ENCODE results near the gene SLC35G1. TPM values are rescaled to one million over a fixed set of nuclear protein-coding genes. Genes with fewer than 3 reads are reported as not detected.
A peak's percentile ranks its signal among the peaks of the same experiment; 100 is the strongest.

Gene SLC35G1
- 13.9 and 21.0 TPM in 2 replicates for total RNA-seq (ENCODE audit: low replicate concordance)
- long read RNA-seq, transcript SLC35G1-202 (3 exons, 2,402 nt): major isoform, 8 of 39 reads
- long read RNA-seq, partial matches to known transcripts: 13 of 39 reads
- long read RNA-seq, other reads (novel, unspliced or antisense): 18 of 39 reads

- peak within 1 kb of the TSS; percentile 77 for H3K27ac Mint-ChIP-seq
- TF ChIP-seq CTCF (conservative IDR thresholded peaks at IDR 0.05): no peak
Measured at GRCh38 chr10:93893646-93894515, at the start of gene SLC35G1. Gene SLC35G1 (plus strand): TSS chr10:93893978. CDS start chr10:93894034, 56 bp downstream.

GRCh38 chr10:93844979-93845626, 48.7 kb upstream of the SLC35G1 start:
- no peaks in the 10 kb centered on the region for H3K9me3 Mint-ChIP-seq
- no peak overlapping the region for H3K27ac Mint-ChIP-seq
- H3K36me3 Mint-ChIP-seq: no peaks in the 10 kb centered on the region
- peaks cover 16% of the 10 kb centered on the region for H3K27me3 Mint-ChIP-seq
- DNase-seq (ENCODE audit: extremely low spot score, unreplicated experiment): no peak
- no peak overlapping the region for H3K4me3 Mint-ChIP-seq
- H3K4me1 Mint-ChIP-seq (ENCODE audit: unreplicated experiment): peaks cover 9% of the 10 kb centered on the region
- TF ChIP-seq CTCF (conservative IDR thresholded peaks at IDR 0.05): no peak

More at GRCh38 chr10:93893646-93894515, at the start of gene SLC35G1:
- peaks cover 6% of the 10 kb centered on the region for H3K9me3 Mint-ChIP-seq
- DNase-seq (ENCODE audit: extremely low spot score, unreplicated experiment): peak; percentile 76
- H3K36me3 Mint-ChIP-seq: peaks cover 10% of the 10 kb centered on the region
- H3K4me1 Mint-ChIP-seq (ENCODE audit: unreplicated experiment): peaks cover 29% of the 10 kb centered on the region
- H3K27me3 Mint-ChIP-seq: peaks cover 19% of the 10 kb centered on the region
- peak within 1 kb of the TSS; percentile 94 for H3K4me3 Mint-ChIP-seq

- TF ChIP-seq CTCF (conservative IDR thresholded peaks at IDR 0.05): no peak
- Mint-ChIP-seq H3K27me3 (peaks cover 19% of the 10 kb centered on the region), H3K27ac (peak overlapping the region; percentile 78), H3K4me1 (ENCODE audit: unreplicated experiment) (peaks cover 26% of the 10 kb centered on the region), H3K4me3 (no peak overlapping the region), H3K9me3 (peaks cover 13% of the 10 kb centered on the region), H3K36me3 (peaks cover 5% of the 10 kb centered on the region)
- DNase-seq (ENCODE audit: extremely low spot score, unreplicated experiment): no peak
Measured at GRCh38 chr10:93849593-93849992, 44.2 kb upstream of the SLC35G1 start.

GRCh38 chr10:93850031-93851015, 43.5 kb upstream of the SLC35G1 start:
- Mint-ChIP-seq H3K27ac (no peak overlapping the region), H3K4me3 (peak overlapping the region; percentile 30), H3K9me3 (peaks cover 13% of the 10 kb centered on the region), H3K4me1 (ENCODE audit: unreplicated experiment) (peaks cover 31% of the 10 kb centered on the region), H3K36me3 (peaks cover 5% of the 10 kb centered on the region), H3K27me3 (peaks cover 17% of the 10 kb centered on the region)
- TF ChIP-seq CTCF (conservative IDR thresholded peaks at IDR 0.05): no peak
- no peak for DNase-seq (ENCODE audit: extremely low spot score, unreplicated experiment)

- no peak overlapping the region for H3K4me3 Mint-ChIP-seq
- H3K27ac Mint-ChIP-seq: no peak overlapping the region
- H3K4me1 Mint-ChIP-seq (ENCODE audit: unreplicated experiment): peaks cover 35% of the 10 kb centered on the region
- peaks cover 15% of the 10 kb centered on the region for H3K27me3 Mint-ChIP-seq
- DNase-seq (ENCODE audit: extremely low spot score, unreplicated experiment): no peak
- H3K36me3 Mint-ChIP-seq: peaks cover 5% of the 10 kb centered on the region
- H3K9me3 Mint-ChIP-seq: peaks cover 13% of the 10 kb centered on the region
- no peak for TF ChIP-seq CTCF (conservative IDR thresholded peaks at IDR 0.05)
Measured at GRCh38 chr10:93851169-93851568, 42.6 kb upstream of the SLC35G1 start.

All from type B pancreatic cell (in vitro differentiated cells).